Gastroesophageal sphincter (tissue), 4 donors: ENCODE results near the gene CACNA1C. TPM values are rescaled to one million over a fixed set of nuclear protein-coding genes. Genes with fewer than 3 reads are reported as not detected.

Source experiments
- ATAC-seq: fragments of 150-250 bp; one replicate; pipeline ENCODE4 v1.9.1; 2016; ENCODE audit warnings: mild to moderate bottlenecking, moderate library complexity
- H3K27ac ChIP-seq, 4 donors: fragments of 200-600 bp; sonication (generic) in 3 of 4; 1 replicate in 3 of 4; 2 replicates in 1 of 4; pipeline ENCODE4 v1.5.1; 2016 to 2019
- H3K27me3 ChIP-seq: fragments of 200-600 bp; sonication (generic); one replicate; pipeline ENCODE4 v1.5.1; 2019
- H3K36me3 ChIP-seq, 2 donors: fragments of 200-600 bp; sonication (generic); one replicate each; pipeline ENCODE4 v1.5.1; 2019; ENCODE audit warnings: control low read depth in 1 of 2
- H3K4me1 ChIP-seq, 3 donors: fragments of 200-600 bp; sonication (generic); 1 replicate in 2 of 3; 2 replicates in 1 of 3; pipeline ENCODE4 v1.5.1; 2016 to 2019; ENCODE audit warnings: control low read depth in 2 of 3
- H3K4me3 ChIP-seq, 2 donors: fragments of 200-600 bp; sonication (generic); one replicate each; pipeline ENCODE4 v1.5.1; 2019; ENCODE audit warnings: mild to moderate bottlenecking in 1 of 2, moderate library complexity in 1 of 2
- H3K9me3 ChIP-seq, 3 donors: fragments of 200-600 bp; sonication (generic); one replicate each; pipeline ENCODE4 v1.5.1; 2017 to 2019; ENCODE audit warnings: control low read depth in 2 of 3
- EP300 ChIP-seq: sonication (generic); formaldehyde crosslinking; IDR thresholded peaks from one replicate; pipeline ENCODE4 v1.6.1; 2017; ENCODE audit warnings: antibody characterized with exemption, mild to moderate bottlenecking
- POLR2A ChIP-seq, 2 donors: fragments of 450-650 bp; IDR thresholded peaks; one replicate each; pipeline ENCODE4 v1.6.1; 2017; ENCODE audit warnings: antibody characterized with exemption in 2 of 2, mild to moderate bottlenecking in 2 of 2, moderate library complexity in 1 of 2
- POLR2AphosphoS5 ChIP-seq: sonication (generic); formaldehyde crosslinking; IDR thresholded peaks from one replicate; pipeline ENCODE4 v1.6.1; 2017; ENCODE audit warnings: antibody characterized with exemption
- WGBS, 2 donors: methylation state at CpG; one replicate each; pipeline ENCODE4 v1.1.5; 2018; ENCODE audit warnings: low coverage in 1 of 2; 5-methylcytosine and 5-hydroxymethylcytosine counted together
- total RNA-seq, 4 donors: library from RNA; depleted of rRNA; stranded (reverse); fragments of >200 nt; gene quantifications; one replicate each; pipeline ENCODE4 v1.1.0, GENCODE V29; 2016
- TF ChIP-seq, protein P1 (sequence below), 4 experiments: fragments of 200-600 bp in 2 of 4; fragments of 450-650 bp in 2 of 4; sonication (generic) in 1 of 4; IDR thresholded peaks; one replicate each; pipeline ENCODE4 v1.5.1; 2017 to 2019; ENCODE audit warnings: antibody characterized with exemption in 4 of 4, mild to moderate bottlenecking in 2 of 4, moderate library complexity in 2 of 4

The CACNA1C gene
- total RNA-seq, 4 donors from 2014 or later: 22.9 to 96.2 (median 41.4) TPM

DNA sequence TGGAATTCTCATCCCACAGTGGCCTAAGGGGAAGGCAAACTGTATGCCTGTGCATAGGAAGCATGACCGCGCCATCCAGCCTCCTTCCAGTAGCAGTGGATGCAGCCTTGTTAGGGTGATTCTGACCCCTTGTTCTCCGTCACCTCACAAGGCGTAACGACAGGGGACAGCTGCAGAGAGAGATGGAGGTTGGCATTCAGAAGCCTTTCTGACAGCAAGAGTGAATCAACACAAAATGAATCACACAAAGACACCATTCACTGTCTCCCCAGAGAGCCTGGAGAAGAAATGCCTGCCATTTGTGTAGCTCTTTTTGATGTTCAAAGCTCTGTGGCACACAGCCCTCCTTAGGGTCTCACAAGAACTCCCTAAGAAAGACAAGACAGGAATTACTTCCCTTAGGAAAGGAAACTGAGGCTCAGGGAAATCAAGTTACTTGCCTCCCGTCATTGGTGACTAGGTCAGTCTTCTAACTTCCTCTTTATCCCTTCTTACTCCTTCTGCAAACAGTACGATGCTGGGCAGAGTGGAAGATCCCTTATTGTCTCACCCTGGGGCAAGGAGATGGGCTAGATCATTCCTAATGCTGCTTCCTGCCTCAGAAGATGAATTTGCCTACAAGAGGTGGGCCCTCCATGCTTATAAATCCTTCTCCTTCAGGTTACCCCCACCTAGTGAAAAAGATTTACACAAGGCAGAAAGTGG is 280.9 kb downstream of the CACNA1C start:
- H3K9me3 ChIP-seq: no peaks in the 10 kb centered on the region
- peak overlapping the region in 3 of 4 donors; percentile 36 to 88 (median 39) for H3K27ac ChIP-seq
- H3K4me1 ChIP-seq: peaks cover 0 to 54% (median 5%) of the 10 kb centered on the region in 3 donors
- H3K4me3 ChIP-seq: no peak overlapping the region
- ATAC-seq: no peak
- no peak for TF ChIP-seq POLR2A (IDR thresholded peaks at IDR 0.05)
- TF ChIP-seq EP300: no peak
- TF ChIP-seq, protein P1, sequence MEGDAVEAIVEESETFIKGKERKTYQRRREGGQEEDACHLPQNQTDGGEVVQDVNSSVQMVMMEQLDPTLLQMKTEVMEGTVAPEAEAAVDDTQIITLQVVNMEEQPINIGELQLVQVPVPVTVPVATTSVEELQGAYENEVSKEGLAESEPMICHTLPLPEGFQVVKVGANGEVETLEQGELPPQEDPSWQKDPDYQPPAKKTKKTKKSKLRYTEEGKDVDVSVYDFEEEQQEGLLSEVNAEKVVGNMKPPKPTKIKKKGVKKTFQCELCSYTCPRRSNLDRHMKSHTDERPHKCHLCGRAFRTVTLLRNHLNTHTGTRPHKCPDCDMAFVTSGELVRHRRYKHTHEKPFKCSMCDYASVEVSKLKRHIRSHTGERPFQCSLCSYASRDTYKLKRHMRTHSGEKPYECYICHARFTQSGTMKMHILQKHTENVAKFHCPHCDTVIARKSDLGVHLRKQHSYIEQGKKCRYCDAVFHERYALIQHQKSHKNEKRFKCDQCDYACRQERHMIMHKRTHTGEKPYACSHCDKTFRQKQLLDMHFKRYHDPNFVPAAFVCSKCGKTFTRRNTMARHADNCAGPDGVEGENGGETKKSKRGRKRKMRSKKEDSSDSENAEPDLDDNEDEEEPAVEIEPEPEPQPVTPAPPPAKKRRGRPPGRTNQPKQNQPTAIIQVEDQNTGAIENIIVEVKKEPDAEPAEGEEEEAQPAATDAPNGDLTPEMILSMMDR (IDR thresholded peaks at IDR 0.05): no peak
- TF ChIP-seq POLR2AphosphoS5: no peak
- 61 to 63% methylated on average over 4 to 6 of the region's 7 CpGs for WGBS, 2 donors
- no peaks in the 10 kb centered on the region for H3K27me3 ChIP-seq
- no peaks in the 10 kb centered on the region for H3K36me3 ChIP-seq

DNA sequence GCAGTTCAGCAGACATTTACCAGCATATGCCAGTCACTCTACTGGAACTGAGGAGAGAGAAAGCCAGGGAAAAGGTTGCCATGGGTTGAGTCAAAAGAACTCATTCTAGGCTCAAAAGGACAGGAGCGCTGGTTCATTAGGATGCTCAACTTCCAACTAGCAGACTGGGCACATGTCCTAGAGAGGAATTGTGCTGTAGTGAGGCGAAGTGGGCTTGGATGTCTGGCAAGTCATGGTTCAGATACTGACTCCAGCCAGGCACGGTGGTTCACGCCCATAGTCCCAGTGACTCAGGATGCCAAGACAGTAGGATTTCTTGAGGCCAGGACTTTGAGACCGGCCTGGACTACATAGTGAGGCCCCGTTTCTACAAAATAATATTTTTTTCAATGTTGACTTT is 281.5 kb downstream of the CACNA1C start:
- TF ChIP-seq EP300: no peak
- TF ChIP-seq POLR2A (IDR thresholded peaks at IDR 0.05): no peak
- TF ChIP-seq POLR2AphosphoS5: no peak
- TF ChIP-seq, protein P1 (IDR thresholded peaks at IDR 0.05): no peak
- Histone ChIP-seq H3K9me3 (no peaks in the 10 kb centered on the region), H3K4me1 (peaks cover 0 to 60% (median 5%) of the 10 kb centered on the region in 3 donors), H3K36me3 (no peaks in the 10 kb centered on the region), H3K4me3 (no peak overlapping the region), H3K27ac (peak overlapping the region in 3 of 4 donors; percentile 36 to 88 (median 88)), H3K27me3 (no peaks in the 10 kb centered on the region)
- no peak for ATAC-seq
- 82% methylated on average over 5 to 6 of the region's 6 CpGs for WGBS, 2 donors

DNA sequence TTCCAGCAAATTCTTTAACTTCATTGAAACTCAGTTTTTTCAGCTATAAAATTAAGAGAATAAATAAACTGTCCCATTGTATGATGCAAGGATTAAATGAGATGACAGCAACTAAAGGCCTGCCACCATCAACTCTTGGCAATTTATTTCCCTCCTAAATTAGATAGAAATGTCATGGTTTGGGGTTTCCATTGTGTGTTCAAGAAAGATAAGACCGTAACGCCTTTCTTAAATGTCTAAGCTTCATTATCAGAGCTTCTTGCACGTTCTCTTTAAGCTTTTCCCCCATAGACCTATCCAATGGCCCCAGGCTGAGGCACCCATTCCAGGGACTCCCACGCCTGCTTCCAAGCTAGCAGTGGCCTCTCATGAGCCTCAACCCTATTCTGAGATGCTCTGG is 281.9 kb downstream of the CACNA1C start:
- H3K4me3 ChIP-seq: no peak overlapping the region
- ATAC-seq: no peak
- TF ChIP-seq POLR2AphosphoS5 (no peak), EP300 (no peak), POLR2A (IDR thresholded peaks at IDR 0.05) (no peak)
- TF ChIP-seq, protein P1 (IDR thresholded peaks at IDR 0.05): no peak
- H3K27me3 ChIP-seq: no peaks in the 10 kb centered on the region
- H3K4me1 ChIP-seq: peaks cover 0 to 64% (median 5%) of the 10 kb centered on the region in 3 donors
- no peaks in the 10 kb centered on the region for H3K36me3 ChIP-seq
- H3K27ac ChIP-seq: peak overlapping the region in 3 of 4 donors; percentile 88 to 89 (median 88)
- WGBS, 2 donors: 90 to 96% methylated on average over 2 to 4 of the region's 4 CpGs
- H3K9me3 ChIP-seq: no peaks in the 10 kb centered on the region

DNA sequence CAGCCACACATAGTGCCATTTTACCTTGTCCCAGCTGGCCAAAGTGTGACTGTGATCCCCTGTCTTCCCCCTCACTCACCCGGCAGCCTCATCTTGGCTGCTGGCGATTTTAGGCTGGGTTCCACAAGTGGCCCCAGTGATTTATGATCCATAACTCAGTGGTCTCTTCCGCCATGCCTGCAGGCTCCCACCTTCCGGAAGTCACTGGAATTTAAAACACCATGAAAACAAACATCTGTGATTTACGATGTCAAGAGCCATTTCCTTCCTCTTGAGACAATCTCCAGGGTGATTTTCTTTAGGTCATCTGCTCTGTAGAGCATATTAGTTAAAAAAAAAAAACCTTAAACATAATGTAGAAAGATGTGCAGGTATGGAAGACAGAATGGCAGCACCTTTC is 282.3 kb downstream of the CACNA1C start:
- Histone ChIP-seq H3K27me3 (no peaks in the 10 kb centered on the region), H3K4me1 (peaks cover 0 to 64% (median 5%) of the 10 kb centered on the region in 3 donors), H3K36me3 (no peaks in the 10 kb centered on the region), H3K27ac (peak overlapping the region in 3 of 4 donors; percentile 88 to 89 (median 88)), H3K4me3 (no peak overlapping the region), H3K9me3 (no peaks in the 10 kb centered on the region)
- 60 to 83% methylated on average over 1 to 5 of the region's 5 CpGs for WGBS, 2 donors
- no peak for ATAC-seq
- TF ChIP-seq, protein P1 (IDR thresholded peaks at IDR 0.05): no peak
- TF ChIP-seq POLR2A (IDR thresholded peaks at IDR 0.05): no peak
- no peak for TF ChIP-seq EP300
- no peak for TF ChIP-seq POLR2AphosphoS5

DNA sequence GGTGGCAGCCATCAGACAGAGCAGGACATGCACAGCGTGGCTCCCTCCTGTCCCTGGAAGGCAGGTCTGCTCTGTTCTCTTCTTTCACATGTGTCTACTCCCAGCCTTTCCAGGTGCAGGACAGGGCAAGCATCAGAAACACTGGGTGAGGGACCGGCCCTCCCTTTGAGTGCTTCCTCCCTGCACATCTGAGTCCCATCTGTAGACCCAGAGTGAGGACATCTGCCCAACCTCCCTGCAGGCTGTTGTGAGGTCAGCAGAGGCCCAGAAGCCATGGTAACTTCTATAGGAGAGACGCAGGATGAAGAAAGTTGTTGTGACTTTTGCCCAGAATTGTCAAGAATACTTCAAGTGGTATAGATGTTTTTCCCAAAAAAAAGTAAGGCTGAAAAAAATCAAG is 282.7 kb downstream of the CACNA1C start:
- no peak for ATAC-seq
- TF ChIP-seq EP300 (no peak), POLR2A (IDR thresholded peaks at IDR 0.05) (no peak), POLR2AphosphoS5 (no peak)
- TF ChIP-seq, protein P1 (IDR thresholded peaks at IDR 0.05): no peak
- Histone ChIP-seq H3K27ac (peak overlapping the region in 3 of 4 donors; percentile 88 to 89 (median 88)), H3K27me3 (no peaks in the 10 kb centered on the region), H3K4me1 (peaks cover 0 to 67% (median 5%) of the 10 kb centered on the region in 3 donors), H3K9me3 (no peaks in the 10 kb centered on the region), H3K4me3 (no peak overlapping the region), H3K36me3 (no peaks in the 10 kb centered on the region)
- 75 to 76% methylated on average over 2 of the region's 3 CpGs for WGBS, 2 donors
